Measurements from ENCODE around the gene BMPR1A.

GRCh38 chr10:86868353-86868752 lies 111.9 kb downstream of the BMPR1A start:
- TF ChIP-seq CTCF (IDR thresholded peaks at IDR 0.05 in 2 of 3, conservative IDR thresholded peaks at IDR 0.05 in 1 of 3; ENCODE audit: insufficient read depth in 2 of 3, low read depth in 1 of 3, low read length in 3 of 3) (no peak), ZNF232 (CRISPR knock-in tag; IDR thresholded peaks at IDR 0.05) (no peak), ZNF175 (CRISPR knock-in tag; IDR thresholded peaks at IDR 0.05; ENCODE audit: low read depth) (no peak), USF2 (CRISPR knock-in tag; IDR thresholded peaks at IDR 0.05) (no peak), ELK3 (CRISPR knock-in tag; IDR thresholded peaks at IDR 0.05) (no peak), BHLHE40 (IDR thresholded peaks at IDR 0.05; ENCODE audit: low read length) (no peak), POLR2A (conservative IDR thresholded peaks at IDR 0.05) (no peak), GATA2 (CRISPR knock-in tag; IDR thresholded peaks at IDR 0.05) (no peak), MTF1 (CRISPR knock-in tag; IDR thresholded peaks at IDR 0.05; ENCODE audit: borderline replicate concordance) (no peak)

Measured in K562 (cell line).